ENCODE measurements around the gene PRDM15. TPM values are rescaled to one million over a fixed set of nuclear protein-coding genes. Genes with fewer than 3 reads are reported as not detected.

Gene PRDM15
- total RNA-seq, 1 experiment from 2014 or later, result 9.9 TPM

- Histone ChIP-seq H3K23me2 (ENCODE audit: insufficient read length, low read depth, low read length, poor library complexity, severe bottlenecking) (no peaks in the 10 kb centered on the region), H3K14ac (ENCODE audit: insufficient read depth, low read length) (no peak overlapping the region), H3K9ac (ENCODE audit: extremely low read depth, insufficient read length, low read length) (no peak overlapping the region), H3K79me2 (ENCODE audit: insufficient read depth, low read length) (no peaks in the 10 kb centered on the region), H3K23ac (ENCODE audit: insufficient read length, low read depth, low read length) (no peak overlapping the region), H3K4me1 (ENCODE audit: insufficient read depth, low read length) (no peaks in the 10 kb centered on the region), H2AFZ (ENCODE audit: low read length) (no peak overlapping the region), H3K4me2 (ENCODE audit: insufficient read depth, insufficient read length, low read length) (no peak overlapping the region), H4K20me1 (ENCODE audit: control insufficient read depth, insufficient read depth, insufficient read length) (no peaks in the 10 kb centered on the region), H3K27me3 (ENCODE audit: insufficient read depth, low read length) (no peaks in the 10 kb centered on the region), H3K4ac (ENCODE audit: low read depth, low read length) (no peak overlapping the region), H4K5ac (ENCODE audit: insufficient read length, low read depth, low read length) (no peak overlapping the region), H4K8ac (replicated peaks; ENCODE audit: insufficient read length, low read depth, low read length) (no peak overlapping the region), H3K56ac (ENCODE audit: insufficient read length, low read depth, low read length) (no peak overlapping the region), H4K91ac (ENCODE audit: insufficient read length, low read depth, low read length) (no peak overlapping the region), H2BK120ac (ENCODE audit: low read depth, low read length, poor library complexity, severe bottlenecking) (no peak overlapping the region), H3K9me3 (ENCODE audit: control insufficient read depth, low read depth, low read length) (no peaks in the 10 kb centered on the region), H3K79me1 (ENCODE audit: insufficient read depth, low read depth, low read length, poor library complexity, severe bottlenecking) (no peaks in the 10 kb centered on the region), H2BK20ac (ENCODE audit: low read depth, low read length, poor library complexity, severe bottlenecking) (no peak overlapping the region), H3T11ph (ENCODE audit: low read length) (no peak overlapping the region), H2BK5ac (ENCODE audit: insufficient read length, low read length) (no peak overlapping the region), H3K18ac (ENCODE audit: insufficient read length, low read depth, low read length) (peak overlapping the region; percentile 34), H2BK12ac (ENCODE audit: insufficient read length, low read depth, low read length) (no peak overlapping the region), H2BK15ac (ENCODE audit: low read depth, low read length) (no peak overlapping the region), H3K27ac (ENCODE audit: insufficient read length, low read depth, low read length) (no peak overlapping the region), H2AK5ac (ENCODE audit: insufficient read length, low read length) (no peak overlapping the region)
- H3K9me3 Mint-ChIP-seq, result peaks cover 4 to 5% of the 10 kb centered on the region in 2 experiments
- peak overlapping the region in 1 of 2 experiments; percentile 26; a peak in 1 of 5 replicates for H3K4me3 Mint-ChIP-seq
- no peak for TF ChIP-seq CTCF (conservative IDR thresholded peaks at IDR 0.05)
- H3K4me1 Mint-ChIP-seq, result peaks cover 24 to 26% of the 10 kb centered on the region in 2 experiments
- H3K27me3 Mint-ChIP-seq (ENCODE audit: low read depth), result no peaks in the 10 kb centered on the region
- no peak for DNase-seq
- H3K27ac Mint-ChIP-seq, result peak overlapping the region; percentile 69 to 93 (median 92); a peak in 4 of 7 replicates
- peaks cover 23 to 42% (median 27%) of the 10 kb centered on the region in 3 experiments; a peak in 6 of 7 replicates for H3K36me3 Mint-ChIP-seq (ENCODE audit: insufficient read depth in 1 of 3, low read depth in 3 of 3)
- no CpG with 5 or more reads among the region's 10 CpGs for whole genome bisulfite sequencing (ENCODE audit: extremely low coverage, insufficient read length, low lambda C conversion rate)
These were observed 43.4 kb downstream of the PRDM15 start for GRCh38 chr21:41835711-41836154.

Data from H9 (cell line).